Jurkat, Clone E6-1 (cell line): ENCODE data around the gene ZBTB32.

ENCODE experiments used
- DNase-seq: peaks from one replicate; pipeline ENCODE4 v3.0.0-alpha.2; 2011; ENCODE audit warnings: low read depth, low spot score
- H3K4me3 ChIP-seq: 2 replicates; pipeline ENCODE4 v1.5.1; 2011; ENCODE audit warnings: mild to moderate bottlenecking, low read length, control low read depth, moderate library complexity

Gene ZBTB32

GRCh38 chr19:35759697-35760096, 55.3 kb downstream of the ZBTB32 start:
- no peak for DNase-seq
- no peak overlapping the region for H3K4me3 ChIP-seq

- DNase-seq, result no peak
- no peak overlapping the region for H3K4me3 ChIP-seq
Observed at GRCh38 chr19:35760711-35761349, 56.5 kb downstream of the ZBTB32 start.

GRCh38 chr19:35764432-35765315, 60.3 kb downstream of the ZBTB32 start:
- DNase-seq, result no peak
- no peak overlapping the region for H3K4me3 ChIP-seq
